ENCODE data around the gene ARSK. TPM values are rescaled to one million over a fixed set of nuclear protein-coding genes. Genes with fewer than 3 reads are reported as not detected.

ARSK gene, protein sequence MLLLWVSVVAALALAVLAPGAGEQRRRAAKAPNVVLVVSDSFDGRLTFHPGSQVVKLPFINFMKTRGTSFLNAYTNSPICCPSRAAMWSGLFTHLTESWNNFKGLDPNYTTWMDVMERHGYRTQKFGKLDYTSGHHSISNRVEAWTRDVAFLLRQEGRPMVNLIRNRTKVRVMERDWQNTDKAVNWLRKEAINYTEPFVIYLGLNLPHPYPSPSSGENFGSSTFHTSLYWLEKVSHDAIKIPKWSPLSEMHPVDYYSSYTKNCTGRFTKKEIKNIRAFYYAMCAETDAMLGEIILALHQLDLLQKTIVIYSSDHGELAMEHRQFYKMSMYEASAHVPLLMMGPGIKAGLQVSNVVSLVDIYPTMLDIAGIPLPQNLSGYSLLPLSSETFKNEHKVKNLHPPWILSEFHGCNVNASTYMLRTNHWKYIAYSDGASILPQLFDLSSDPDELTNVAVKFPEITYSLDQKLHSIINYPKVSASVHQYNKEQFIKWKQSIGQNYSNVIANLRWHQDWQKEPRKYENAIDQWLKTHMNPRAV
- total RNA-seq (5.1 and 5.5 TPM in 2 replicates), polyA plus RNA-seq (3.5 and 3.7 TPM in 2 replicates), polyA minus RNA-seq (1.1 and 3.4 TPM in 2 replicates)
- total RNA-seq (2013), result 5.4 TPM

DNA sequence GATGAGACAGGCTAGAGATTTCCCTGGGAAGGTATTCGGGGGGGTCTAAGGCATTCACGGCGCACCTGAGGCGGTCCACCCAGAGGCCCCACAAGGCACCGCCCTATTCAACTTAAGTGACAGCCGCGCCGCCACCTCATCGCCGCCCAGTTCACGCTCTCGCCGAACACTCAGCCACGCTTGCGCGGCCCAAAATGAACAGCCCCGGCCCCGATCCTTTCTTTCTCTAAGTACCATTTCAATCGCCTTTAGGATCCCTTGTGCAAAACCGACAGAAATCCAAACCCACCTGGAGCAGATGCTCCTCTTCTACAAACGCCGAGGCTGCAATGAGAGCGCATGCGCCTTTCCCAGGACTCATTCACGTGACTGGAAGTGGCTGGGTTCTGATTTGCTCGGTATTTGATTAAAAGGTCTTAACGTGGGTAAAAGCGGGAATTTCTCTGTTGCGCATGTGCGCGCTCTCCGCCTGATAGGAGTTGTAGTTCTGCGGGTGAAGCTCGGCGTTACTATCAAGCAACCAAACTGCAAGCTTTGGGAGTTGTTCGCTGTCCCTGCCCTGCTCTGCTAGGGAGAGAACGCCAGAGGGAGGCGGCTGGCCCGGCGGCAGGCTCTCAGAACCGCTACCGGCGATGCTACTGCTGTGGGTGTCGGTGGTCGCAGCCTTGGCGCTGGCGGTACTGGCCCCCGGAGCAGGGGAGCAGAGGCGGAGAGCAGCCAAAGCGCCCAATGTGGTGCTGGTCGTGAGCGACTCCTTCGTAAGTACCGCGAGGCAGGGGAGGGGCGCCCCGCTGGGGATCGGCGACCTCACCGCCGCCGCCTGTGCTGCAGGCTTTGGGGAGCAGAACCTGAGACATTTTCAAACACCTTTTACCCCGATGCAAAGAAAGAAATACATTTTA lies at the start of gene ARSK, which contains the start of gene SKIC3:
Gene ARSK (plus strand): TSS at position 455 of the 902 bp plus-strand sequence. CDS start 178 bp downstream, at position 633.
Gene SKIC3 (minus strand): TSS at position 331 of the 902 bp plus-strand sequence. CDS start 7,827 bp downstream, outside the sequence.
- DNase-seq (peak; percentile 99), ATAC-seq (ENCODE audit: low read depth) (peak; percentile 85)
- ChIA-PET POLR2A (interaction anchor here (0.8 kb wide), 1 partner anchor 65 kb away, joined by 3 read pairs; no protein-coding TSS in a partner anchor), CTCF (interaction anchor here (0.8 to 1.0 kb wide), 3 partner anchors 92 to 253 kb away, joined by 3 to 5 read pairs (median 4); partner anchors contain the start of gene RFESD)
- intact Hi-C loops (cut with micrococcal nuclease), result loop anchor here (1.0 to 10.0 kb wide), 7 partner anchors 65 to 1628 kb away; partner anchors contain the start of genes GLRX, GPR150, KIAA0825 and RFESD
- Histone ChIP-seq H3K79me2 (ENCODE audit: control insufficient read depth, insufficient read depth, low read length) (peaks cover 49% of the 10 kb centered on the region), H3K4me1 (ENCODE audit: control insufficient read depth in 2 of 2, insufficient read depth in 2 of 2, low read length in 2 of 2) (peaks cover 14 to 20% of the 10 kb centered on the region in 2 donors), H3K4me2 (replicated peaks; ENCODE audit: low read depth, low read length, poor library complexity, severe bottlenecking) (peak within 1 kb of the TSS; percentile 74), H3K27ac (ENCODE audit: low read length in 2 of 2) (peak within 1 kb of the TSS; percentile 71 to 80), H3K4me3 (ENCODE audit: control extremely low read depth in 1 of 5, extremely low read depth in 1 of 5, insufficient read depth in 1 of 5, low read depth in 2 of 5, low read length in 4 of 5) (peak within 1 kb of the TSS; percentile 70 to 91 (median 81)), H3K36me3 (replicated peaks in 1 of 2; ENCODE audit: control extremely low read depth in 1 of 2, control insufficient read depth in 1 of 2, extremely low read depth in 1 of 2, insufficient read depth in 2 of 2, low read length in 1 of 2) (peaks cover 0 to 3% of the 10 kb centered on the region in 2 experiments), H3K27me3 (replicated peaks in 1 of 4; ENCODE audit: control extremely low read depth in 1 of 4, control insufficient read depth in 3 of 4, insufficient read depth in 4 of 4, low read length in 3 of 4) (no peaks in the 10 kb centered on the region), H4K20me1 (ENCODE audit: control insufficient read depth, insufficient read depth, low read length, poor library complexity, severe bottlenecking) (peaks cover 16% of the 10 kb centered on the region), H3K9ac (ENCODE audit: low read length) (peak within 1 kb of the TSS; percentile 72), H3K9me3 (ENCODE audit: control extremely low read depth in 1 of 3, control insufficient read depth in 2 of 3, insufficient read depth in 1 of 3, low read length in 2 of 3) (no peaks in the 10 kb centered on the region), H2AFZ (ENCODE audit: insufficient read depth, low read depth, low read length, poor library complexity, severe bottlenecking) (peak within 1 kb of the TSS; percentile 85)
- peak within 1 kb of the TSS; percentile 90 for H3K27ac Mint-ChIP-seq
- peak within 1 kb of the TSS; percentile 93 for H3K4me3 Mint-ChIP-seq
- H3K9me3 Mint-ChIP-seq (ENCODE audit: insufficient read depth), result no peaks in the 10 kb centered on the region
- H3K27me3 Mint-ChIP-seq, result no peaks in the 10 kb centered on the region
- peaks cover 41% of the 10 kb centered on the region for H3K4me1 Mint-ChIP-seq
- WGBS (ENCODE audit: insufficient coverage), result under 1% methylated on average over 63 of the region's 63 CpGs
- no peak for TF ChIP-seq EZH2 (IDR thresholded peaks at IDR 0.05; ENCODE audit: borderline replicate concordance, insufficient read depth, low read depth, low read length, poor library complexity, severe bottlenecking)
- TF ChIP-seq, protein P1, sequence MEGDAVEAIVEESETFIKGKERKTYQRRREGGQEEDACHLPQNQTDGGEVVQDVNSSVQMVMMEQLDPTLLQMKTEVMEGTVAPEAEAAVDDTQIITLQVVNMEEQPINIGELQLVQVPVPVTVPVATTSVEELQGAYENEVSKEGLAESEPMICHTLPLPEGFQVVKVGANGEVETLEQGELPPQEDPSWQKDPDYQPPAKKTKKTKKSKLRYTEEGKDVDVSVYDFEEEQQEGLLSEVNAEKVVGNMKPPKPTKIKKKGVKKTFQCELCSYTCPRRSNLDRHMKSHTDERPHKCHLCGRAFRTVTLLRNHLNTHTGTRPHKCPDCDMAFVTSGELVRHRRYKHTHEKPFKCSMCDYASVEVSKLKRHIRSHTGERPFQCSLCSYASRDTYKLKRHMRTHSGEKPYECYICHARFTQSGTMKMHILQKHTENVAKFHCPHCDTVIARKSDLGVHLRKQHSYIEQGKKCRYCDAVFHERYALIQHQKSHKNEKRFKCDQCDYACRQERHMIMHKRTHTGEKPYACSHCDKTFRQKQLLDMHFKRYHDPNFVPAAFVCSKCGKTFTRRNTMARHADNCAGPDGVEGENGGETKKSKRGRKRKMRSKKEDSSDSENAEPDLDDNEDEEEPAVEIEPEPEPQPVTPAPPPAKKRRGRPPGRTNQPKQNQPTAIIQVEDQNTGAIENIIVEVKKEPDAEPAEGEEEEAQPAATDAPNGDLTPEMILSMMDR (IDR thresholded peaks at IDR 0.05), result peak; percentile 29

All from B cell (primary cell).